ENCODE data around the gene EEFSEC. TPM values are rescaled to one million over a fixed set of nuclear protein-coding genes. Genes with fewer than 3 reads are reported as not detected.
A peak's percentile ranks its signal among the peaks of the same experiment; 100 is the strongest.

EEFSEC gene
- total RNA-seq, 2 donors from 2014 or later = 14.0 to 14.7 TPM

DNA sequence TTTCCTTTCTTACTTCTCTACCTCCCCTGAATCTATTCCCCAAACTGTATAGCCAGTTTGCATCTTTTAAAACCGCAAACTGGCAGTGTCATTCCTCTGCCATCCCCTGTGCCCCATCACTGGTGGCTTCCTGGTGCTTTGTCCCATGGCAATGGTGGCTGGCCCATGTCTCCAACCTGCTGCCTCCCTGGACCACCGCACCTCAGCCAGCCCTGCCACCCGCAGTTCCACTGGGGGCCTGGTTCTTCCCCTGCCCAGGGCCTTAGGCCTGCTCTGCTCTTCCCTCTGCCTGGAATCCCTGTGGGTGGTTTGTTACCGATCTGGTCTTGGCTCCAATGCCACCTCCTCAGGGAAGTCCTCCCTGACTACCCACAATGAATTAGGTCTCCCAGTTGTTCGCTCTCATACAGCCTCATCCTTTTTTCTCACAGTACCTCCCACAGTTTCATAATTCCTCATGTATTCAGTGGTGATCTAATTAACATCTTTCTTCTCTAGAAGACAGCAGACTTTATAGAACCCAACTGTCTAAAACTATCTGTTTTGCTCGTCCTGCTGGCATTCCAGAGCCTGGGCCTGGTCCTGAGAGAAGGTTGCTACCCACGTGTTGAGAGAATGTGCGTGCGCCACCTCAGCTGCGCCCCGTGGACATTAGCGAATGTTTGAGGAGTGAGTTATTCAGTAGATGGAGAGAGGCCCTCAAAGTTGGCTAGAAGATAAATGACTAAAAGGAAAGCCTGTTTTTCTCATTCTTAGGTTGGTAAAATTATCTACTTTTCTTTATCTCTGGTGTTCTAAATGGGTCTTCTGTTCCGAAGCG is 183.3 kb downstream of the EEFSEC start:
- Mint-ChIP-seq H3K4me1 (peaks cover 22% of the 10 kb centered on the region), H3K27me3 (no peaks in the 10 kb centered on the region), H3K27ac (peak overlapping the region; percentile 57), H3K36me3 (ENCODE audit: low read depth) (peaks cover 11% of the 10 kb centered on the region), H3K4me3 (no peak overlapping the region)
- ATAC-seq (no peak), DNase-seq (no peak)
- no peaks in the 10 kb centered on the region for H3K9me3 ChIP-seq (ENCODE audit: control insufficient read depth, low read length, poor library complexity, severe bottlenecking)

DNA sequence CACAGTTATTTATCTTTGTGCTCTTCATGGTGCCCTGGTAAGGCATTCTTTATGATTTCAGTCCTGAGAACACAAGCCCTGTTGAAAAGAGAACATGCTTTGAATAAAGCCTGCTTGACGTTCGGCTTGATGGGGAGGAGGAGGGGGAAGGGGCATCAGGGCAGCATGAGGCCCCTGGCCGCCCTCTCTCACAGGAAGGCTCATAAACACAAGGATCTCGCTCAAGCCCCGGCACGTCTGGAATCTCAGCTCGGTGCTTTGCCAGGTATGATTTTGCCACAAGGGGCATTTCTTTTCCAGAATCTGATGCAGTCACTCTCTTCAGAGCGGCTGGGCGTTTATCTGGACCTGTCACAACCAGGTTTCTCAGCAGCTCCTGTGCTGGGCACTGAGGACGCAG is 184.0 kb downstream of the EEFSEC start:
- H3K4me3 Mint-ChIP-seq = no peak overlapping the region
- H3K9me3 ChIP-seq (ENCODE audit: control insufficient read depth, low read length, poor library complexity, severe bottlenecking) = no peaks in the 10 kb centered on the region
- no peaks in the 10 kb centered on the region for H3K27me3 Mint-ChIP-seq
- H3K36me3 Mint-ChIP-seq (ENCODE audit: low read depth) = peaks cover 11% of the 10 kb centered on the region
- peaks cover 22% of the 10 kb centered on the region for H3K4me1 Mint-ChIP-seq
- H3K27ac Mint-ChIP-seq = peak overlapping the region; percentile 57
- ATAC-seq (no peak), DNase-seq (no peak)

DNA sequence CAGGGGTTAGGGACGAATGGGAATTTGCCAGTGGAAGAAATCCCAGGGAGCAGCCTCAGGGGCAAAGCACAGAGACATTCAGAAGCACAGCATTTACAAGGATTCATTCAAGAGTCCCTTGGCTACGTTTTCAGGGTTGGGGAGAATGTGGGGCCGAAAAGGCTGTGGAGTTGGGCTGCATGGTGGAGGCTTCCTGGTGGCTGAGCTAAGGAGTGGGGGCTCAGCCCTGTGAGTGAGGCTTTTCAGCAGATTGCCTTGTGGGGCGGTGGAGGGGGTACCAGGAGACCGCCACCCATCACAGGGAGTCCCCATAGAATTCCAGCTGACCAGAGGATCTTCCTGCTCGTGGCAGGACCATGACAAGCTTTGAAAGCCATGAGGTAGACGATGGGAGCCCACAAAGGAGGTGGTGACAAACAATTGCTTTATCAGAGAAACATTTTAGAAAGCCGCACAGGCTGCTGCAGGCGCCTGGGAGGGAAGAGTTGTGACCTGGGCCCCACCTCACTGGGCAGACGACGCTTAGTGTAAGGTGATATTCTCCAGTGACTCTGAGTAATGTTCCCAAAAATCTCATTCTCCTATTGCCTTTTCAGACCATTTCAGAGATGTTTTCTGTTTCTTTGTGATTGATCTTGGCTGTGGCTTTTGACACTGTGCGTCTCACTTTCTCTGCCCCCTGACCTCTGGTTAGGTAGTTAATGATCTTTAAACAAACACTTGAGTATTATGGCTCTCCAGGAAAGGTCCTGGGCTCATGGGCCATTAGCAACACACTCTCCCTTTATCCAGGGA is 185.5 kb downstream of the EEFSEC start:
- H3K4me1 Mint-ChIP-seq = peaks cover 19% of the 10 kb centered on the region
- no peaks in the 10 kb centered on the region for H3K9me3 ChIP-seq (ENCODE audit: control insufficient read depth, low read length, poor library complexity, severe bottlenecking)
- H3K36me3 Mint-ChIP-seq (ENCODE audit: low read depth) = peaks cover 8% of the 10 kb centered on the region
- no peak overlapping the region for H3K4me3 Mint-ChIP-seq
- no peak for DNase-seq
- ATAC-seq = no peak
- no peaks in the 10 kb centered on the region for H3K27me3 Mint-ChIP-seq
- no peak overlapping the region for H3K27ac Mint-ChIP-seq

DNA sequence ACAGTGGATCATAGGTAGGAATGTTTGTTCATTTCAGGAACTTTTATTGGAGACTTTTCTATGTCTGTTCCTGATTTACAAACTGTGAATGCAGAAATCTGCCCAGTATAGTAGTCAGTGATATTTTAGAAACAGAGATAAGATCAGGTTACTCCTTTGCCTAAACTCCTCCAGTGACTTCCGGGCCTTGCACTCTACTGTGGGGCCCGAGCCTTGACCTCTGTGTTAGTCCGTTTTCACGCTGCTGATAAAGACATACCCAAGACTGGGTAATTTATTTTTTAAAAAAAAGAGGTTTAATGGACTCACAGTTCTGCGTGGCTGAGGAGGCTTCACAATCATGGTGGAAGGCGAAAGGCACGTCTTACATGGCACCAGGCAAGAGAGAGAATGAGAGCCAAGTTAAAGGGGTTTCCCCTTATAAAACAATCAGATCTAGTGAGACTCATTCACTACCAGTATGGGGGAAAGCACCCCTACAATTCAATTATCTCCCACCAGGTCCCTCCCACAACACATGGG is 186.3 kb downstream of the EEFSEC start:
- Mint-ChIP-seq H3K4me3 (no peak overlapping the region), H3K27ac (no peak overlapping the region), H3K4me1 (peaks cover 20% of the 10 kb centered on the region), H3K36me3 (ENCODE audit: low read depth) (peaks cover 8% of the 10 kb centered on the region), H3K27me3 (no peaks in the 10 kb centered on the region)
- ATAC-seq (no peak), DNase-seq (no peak)
- no peaks in the 10 kb centered on the region for H3K9me3 ChIP-seq (ENCODE audit: control insufficient read depth, low read length, poor library complexity, severe bottlenecking)

DNA sequence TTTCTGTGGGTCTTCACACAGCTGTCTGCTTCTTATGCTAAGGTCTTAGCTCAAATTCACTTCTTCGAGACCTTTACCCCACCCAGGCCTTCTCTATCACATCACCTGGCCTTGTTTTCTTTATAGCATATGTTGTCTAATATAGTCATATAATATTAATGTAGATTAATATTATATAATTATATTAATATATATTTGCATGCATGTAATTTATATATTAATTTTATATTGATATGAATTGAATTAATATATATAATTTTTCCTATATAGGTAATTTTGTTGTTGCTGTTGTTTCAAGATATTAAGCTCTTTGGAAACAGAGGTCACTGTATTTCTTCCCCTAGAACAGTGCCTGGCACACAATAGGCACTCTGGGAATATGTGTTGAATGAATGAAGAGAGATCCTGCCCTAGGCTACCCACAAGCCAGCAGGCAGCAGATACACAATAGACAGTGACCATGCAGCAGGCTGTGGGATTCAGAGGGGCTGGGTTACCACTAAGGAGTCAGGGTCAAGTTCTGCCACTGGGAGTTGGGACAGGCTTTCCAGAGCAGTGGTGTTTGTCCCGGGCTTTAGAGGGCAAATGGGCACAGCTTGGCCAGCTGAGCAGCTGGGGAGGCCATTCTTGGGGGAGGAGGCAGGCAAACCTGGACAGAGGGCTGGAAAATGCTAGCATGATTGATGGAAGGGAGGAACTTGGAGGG is 187.1 kb downstream of the EEFSEC start:
- no peaks in the 10 kb centered on the region for H3K9me3 ChIP-seq (ENCODE audit: control insufficient read depth, low read length, poor library complexity, severe bottlenecking)
- DNase-seq (no peak), ATAC-seq (no peak)
- Mint-ChIP-seq H3K27ac (no peak overlapping the region), H3K36me3 (ENCODE audit: low read depth) (peaks cover 8% of the 10 kb centered on the region), H3K4me3 (no peak overlapping the region), H3K4me1 (peaks cover 16% of the 10 kb centered on the region), H3K27me3 (no peaks in the 10 kb centered on the region)

DNA sequence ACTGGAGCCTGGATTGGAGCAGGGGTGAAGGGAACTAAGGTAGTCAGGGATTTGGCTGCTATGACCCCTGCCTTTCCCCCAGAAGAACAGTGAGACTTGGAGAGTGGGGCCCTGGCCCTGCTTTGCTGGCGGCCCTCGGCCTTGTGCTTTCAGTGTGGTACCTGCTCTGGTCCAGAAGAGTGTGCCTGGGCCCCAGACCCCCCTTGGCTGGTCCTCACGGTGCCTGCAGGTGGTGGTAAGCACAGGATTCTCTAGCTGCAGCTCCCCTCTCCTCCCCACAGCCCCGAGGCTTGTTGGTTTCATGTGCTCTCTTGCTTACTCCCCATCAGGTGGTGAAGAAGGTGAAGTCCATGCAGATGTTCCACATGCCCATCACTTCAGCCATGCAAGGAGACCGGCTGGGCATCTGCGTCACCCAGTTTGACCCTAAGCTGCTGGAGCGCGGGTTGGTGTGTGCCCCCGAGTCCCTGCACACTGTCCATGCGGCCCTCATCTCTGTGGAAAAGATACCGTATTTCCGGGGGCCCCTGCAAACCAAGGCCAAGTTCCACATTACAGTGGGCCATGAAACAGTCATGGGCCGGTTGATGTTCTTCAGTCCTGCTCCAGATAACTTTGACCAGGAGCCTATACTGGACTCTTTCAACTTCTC is 187.7 kb downstream of the EEFSEC start:
- Mint-ChIP-seq H3K4me1 (peaks cover 14% of the 10 kb centered on the region), H3K36me3 (ENCODE audit: low read depth) (peaks cover 8% of the 10 kb centered on the region), H3K4me3 (no peak overlapping the region), H3K27me3 (no peaks in the 10 kb centered on the region), H3K27ac (no peak overlapping the region)
- DNase-seq (no peak), ATAC-seq (no peak)
- H3K9me3 ChIP-seq (ENCODE audit: control insufficient read depth, low read length, poor library complexity, severe bottlenecking) = no peaks in the 10 kb centered on the region

DNA sequence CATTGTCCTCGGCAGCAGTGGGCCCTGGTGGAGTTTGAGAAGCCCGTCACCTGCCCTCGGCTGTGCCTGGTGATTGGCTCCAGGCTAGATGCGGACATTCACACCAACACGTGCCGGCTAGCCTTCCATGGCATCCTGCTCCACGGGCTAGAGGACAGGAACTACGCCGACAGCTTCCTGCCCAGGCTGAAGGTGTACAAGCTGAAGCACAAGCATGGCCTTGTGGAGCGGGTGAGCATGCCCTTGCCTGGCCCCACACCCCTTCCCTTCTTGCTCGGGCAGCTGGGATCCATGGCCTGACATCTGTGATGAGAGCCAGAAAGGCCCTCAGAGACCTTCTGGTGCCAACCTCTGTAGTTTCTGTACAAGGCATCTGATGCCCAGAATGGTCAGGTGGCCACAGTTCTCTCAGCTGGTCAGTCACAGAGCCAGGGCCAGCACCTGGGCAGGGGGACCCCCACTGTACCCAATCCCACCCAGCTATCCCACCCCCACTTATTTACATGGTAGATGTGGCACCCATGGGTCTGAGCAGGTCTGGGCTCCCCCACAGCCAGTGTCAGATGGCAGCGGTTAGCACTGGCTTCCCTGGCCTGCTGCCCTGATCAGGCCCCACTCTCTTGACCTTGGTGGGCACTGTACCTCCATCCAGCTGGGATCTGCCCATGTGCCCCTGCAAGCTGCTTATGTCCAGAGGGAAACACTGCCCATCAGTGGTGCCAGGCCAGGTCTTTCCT is 188.5 kb downstream of the EEFSEC start:
- peaks cover 11% of the 10 kb centered on the region for H3K4me1 Mint-ChIP-seq
- H3K36me3 Mint-ChIP-seq (ENCODE audit: low read depth) = peaks cover 2% of the 10 kb centered on the region
- DNase-seq (no peak), ATAC-seq (no peak)
- no peak overlapping the region for H3K27ac Mint-ChIP-seq
- no peak overlapping the region for H3K4me3 Mint-ChIP-seq
- no peaks in the 10 kb centered on the region for H3K9me3 ChIP-seq (ENCODE audit: control insufficient read depth, low read length, poor library complexity, severe bottlenecking)
- no peaks in the 10 kb centered on the region for H3K27me3 Mint-ChIP-seq

DNA sequence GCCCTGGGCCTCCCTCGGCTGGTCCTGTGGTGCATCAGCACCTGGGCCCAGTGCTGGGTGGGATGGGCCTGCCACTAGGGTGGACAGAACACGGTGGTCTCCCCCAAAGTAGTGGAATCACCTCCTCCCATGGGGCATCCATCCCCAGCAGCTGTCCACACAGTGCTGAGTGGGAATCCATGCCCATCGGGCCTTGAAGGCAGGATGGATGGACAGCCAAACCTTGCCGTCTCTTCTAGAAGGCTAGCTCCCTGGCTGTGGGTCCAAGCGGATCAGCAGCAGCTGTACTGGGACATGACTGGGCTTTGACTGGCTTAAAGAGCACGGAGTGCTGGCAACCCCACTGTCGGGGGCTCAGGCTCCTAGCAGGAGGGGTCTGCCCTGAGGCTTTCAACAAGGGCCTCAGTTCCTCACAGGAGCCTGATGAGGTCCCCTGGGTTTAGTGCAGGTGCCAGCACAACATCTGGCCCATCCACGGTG is 189.5 kb downstream of the EEFSEC start:
- peaks cover 18% of the 10 kb centered on the region for H3K4me1 Mint-ChIP-seq
- no peak overlapping the region for H3K4me3 Mint-ChIP-seq
- ATAC-seq (no peak), DNase-seq (no peak)
- no peaks in the 10 kb centered on the region for H3K9me3 ChIP-seq (ENCODE audit: control insufficient read depth, low read length, poor library complexity, severe bottlenecking)
- H3K36me3 Mint-ChIP-seq (ENCODE audit: low read depth) = no peaks in the 10 kb centered on the region
- no peaks in the 10 kb centered on the region for H3K27me3 Mint-ChIP-seq
- H3K27ac Mint-ChIP-seq = peak overlapping the region; percentile 16

DNA sequence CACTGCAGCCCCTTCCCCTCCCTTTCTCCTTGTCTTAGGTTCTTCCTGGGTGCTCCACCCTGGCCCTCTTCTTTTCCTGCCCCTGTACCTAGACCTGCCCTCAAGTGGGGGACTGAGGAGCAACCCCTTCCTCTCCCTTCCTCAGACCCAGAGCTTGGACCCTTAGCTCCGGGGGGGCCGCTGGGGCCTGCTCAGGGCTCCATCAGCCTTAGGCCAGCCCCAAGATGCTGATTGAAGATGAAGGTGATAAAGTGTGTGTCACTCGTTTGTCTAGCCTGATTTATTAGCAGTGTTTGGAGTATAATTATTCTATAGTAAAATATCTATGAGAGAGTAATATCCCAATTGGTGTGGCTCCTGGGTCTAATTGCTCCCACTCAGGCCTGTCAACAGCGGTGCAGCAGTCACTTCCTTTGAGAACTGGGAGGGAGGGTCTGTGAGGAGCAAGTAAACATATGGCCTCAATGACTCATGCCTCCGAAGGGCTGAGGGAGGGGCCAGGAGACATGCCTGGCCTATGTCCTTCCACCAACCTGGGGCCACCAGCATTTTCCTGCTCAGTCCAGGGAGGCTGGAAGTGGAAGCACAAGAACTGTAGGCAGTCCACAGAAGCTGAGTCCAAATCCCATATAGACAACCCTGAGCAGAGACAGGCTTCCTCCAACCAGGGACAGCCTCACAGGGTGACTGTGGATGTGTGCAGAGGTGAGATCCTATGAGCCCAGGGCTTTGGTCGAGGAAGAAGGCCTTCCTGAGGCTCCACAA is 190.2 kb downstream of the EEFSEC start:
- Mint-ChIP-seq H3K27ac (peak overlapping the region; percentile 16), H3K36me3 (ENCODE audit: low read depth) (no peaks in the 10 kb centered on the region), H3K4me1 (peaks cover 14% of the 10 kb centered on the region), H3K4me3 (no peak overlapping the region), H3K27me3 (no peaks in the 10 kb centered on the region)
- no peak for ATAC-seq
- H3K9me3 ChIP-seq (ENCODE audit: control insufficient read depth, low read length, poor library complexity, severe bottlenecking) = no peaks in the 10 kb centered on the region
- DNase-seq = no peak

DNA sequence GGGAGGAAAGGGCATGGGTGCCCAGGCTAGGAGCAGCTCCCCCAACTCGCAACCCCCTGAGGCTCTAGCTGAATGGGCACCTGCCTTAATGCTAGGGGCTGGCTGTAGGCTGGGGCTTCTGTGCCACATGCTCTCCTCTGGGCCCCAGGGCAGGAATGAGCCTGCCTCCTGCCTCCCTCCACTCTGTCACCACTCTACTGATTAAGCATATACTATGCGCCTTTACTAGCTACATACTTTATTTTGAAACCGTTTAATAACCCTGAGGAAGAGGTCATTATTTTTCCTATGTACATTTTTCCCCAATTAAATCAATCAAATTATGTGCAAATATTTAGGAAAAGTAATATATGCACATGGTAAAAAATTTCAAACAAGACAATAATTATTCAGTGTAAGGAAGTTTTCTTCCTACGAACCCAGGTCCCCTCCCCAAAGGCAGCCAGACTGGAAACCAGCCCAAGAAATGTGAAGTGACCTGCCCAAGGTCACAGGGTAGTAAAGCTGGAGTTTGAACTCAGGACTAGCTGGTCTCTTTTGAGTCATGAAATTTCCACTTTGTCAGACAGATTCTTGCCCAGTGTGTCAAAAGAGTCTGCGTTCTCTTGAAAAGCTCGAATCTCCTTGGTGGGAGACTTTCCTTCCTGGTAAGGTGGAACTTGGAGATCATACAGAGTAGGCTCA is 190.9 kb downstream of the EEFSEC start:
- no peaks in the 10 kb centered on the region for H3K9me3 ChIP-seq (ENCODE audit: control insufficient read depth, low read length, poor library complexity, severe bottlenecking)
- DNase-seq (no peak), ATAC-seq (no peak)
- no peaks in the 10 kb centered on the region for H3K36me3 Mint-ChIP-seq (ENCODE audit: low read depth)
- H3K27me3 Mint-ChIP-seq = no peaks in the 10 kb centered on the region
- peaks cover 18% of the 10 kb centered on the region for H3K4me1 Mint-ChIP-seq
- H3K27ac Mint-ChIP-seq = no peak overlapping the region
- H3K4me3 Mint-ChIP-seq = no peak overlapping the region

DNA sequence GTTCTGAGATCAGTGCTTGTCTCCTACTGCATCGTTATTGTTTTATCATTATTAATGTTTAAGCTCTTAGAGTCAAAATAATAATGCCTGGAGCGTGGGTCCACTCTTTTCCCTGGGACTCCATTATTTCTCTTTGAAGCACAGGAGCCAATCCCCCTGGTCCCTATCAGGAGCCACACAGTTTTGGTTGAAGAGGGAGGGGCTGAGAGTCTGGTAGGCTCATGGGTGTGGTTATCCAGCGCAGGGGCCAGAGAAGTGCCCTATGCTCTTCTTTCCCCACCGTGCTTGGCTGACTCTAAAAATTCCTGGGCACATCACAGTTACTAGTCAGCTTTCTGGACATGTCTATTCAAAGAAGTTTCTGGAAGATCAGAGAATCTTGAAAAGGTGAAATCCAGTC is 191.9 kb downstream of the EEFSEC start:
- ATAC-seq (no peak), DNase-seq (no peak)
- Mint-ChIP-seq H3K27me3 (no peaks in the 10 kb centered on the region), H3K4me1 (peaks cover 18% of the 10 kb centered on the region), H3K36me3 (ENCODE audit: low read depth) (no peaks in the 10 kb centered on the region), H3K27ac (no peak overlapping the region), H3K4me3 (no peak overlapping the region)
- no peaks in the 10 kb centered on the region for H3K9me3 ChIP-seq (ENCODE audit: control insufficient read depth, low read length, poor library complexity, severe bottlenecking)

Measured in T-helper 17 cell (primary cell).